Panc1 (cell line): ENCODE data around the gene TERT.

Experiments
- POLR2AphosphoS5 ChIP-seq: IDR thresholded peaks from 2 replicates; pipeline ENCODE4 v1.6.1; 2012; ENCODE audit warnings: mild to moderate bottlenecking, low read depth, low read length, moderate library complexity
- TCF7L2 ChIP-seq: IDR thresholded peaks from 2 replicates; pipeline ENCODE4 v1.6.1; 2011; ENCODE audit warnings: mild to moderate bottlenecking, low read depth, low read length, inconsistent platforms
- TF ChIP-seq, protein P1 (sequence below): fragments of 450-650 bp; IDR thresholded peaks from 2 replicates; pipeline ENCODE4 v1.5.1; 2017; ENCODE audit warnings: mild to moderate bottlenecking

GRCh38 chr5:1277781-1278180 lies 17.1 kb downstream of the TERT start:
- TF ChIP-seq POLR2AphosphoS5 (no peak), TCF7L2 (no peak)
- TF ChIP-seq, protein P1, sequence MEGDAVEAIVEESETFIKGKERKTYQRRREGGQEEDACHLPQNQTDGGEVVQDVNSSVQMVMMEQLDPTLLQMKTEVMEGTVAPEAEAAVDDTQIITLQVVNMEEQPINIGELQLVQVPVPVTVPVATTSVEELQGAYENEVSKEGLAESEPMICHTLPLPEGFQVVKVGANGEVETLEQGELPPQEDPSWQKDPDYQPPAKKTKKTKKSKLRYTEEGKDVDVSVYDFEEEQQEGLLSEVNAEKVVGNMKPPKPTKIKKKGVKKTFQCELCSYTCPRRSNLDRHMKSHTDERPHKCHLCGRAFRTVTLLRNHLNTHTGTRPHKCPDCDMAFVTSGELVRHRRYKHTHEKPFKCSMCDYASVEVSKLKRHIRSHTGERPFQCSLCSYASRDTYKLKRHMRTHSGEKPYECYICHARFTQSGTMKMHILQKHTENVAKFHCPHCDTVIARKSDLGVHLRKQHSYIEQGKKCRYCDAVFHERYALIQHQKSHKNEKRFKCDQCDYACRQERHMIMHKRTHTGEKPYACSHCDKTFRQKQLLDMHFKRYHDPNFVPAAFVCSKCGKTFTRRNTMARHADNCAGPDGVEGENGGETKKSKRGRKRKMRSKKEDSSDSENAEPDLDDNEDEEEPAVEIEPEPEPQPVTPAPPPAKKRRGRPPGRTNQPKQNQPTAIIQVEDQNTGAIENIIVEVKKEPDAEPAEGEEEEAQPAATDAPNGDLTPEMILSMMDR: no peak
